Measurements from ENCODE around the gene CAB39. TPM values are rescaled to one million over a fixed set of nuclear protein-coding genes. Genes with fewer than 3 reads are reported as not detected.

The CAB39 gene
- total RNA-seq, 1 experiment from 2014 or later, result 86.1 TPM

DNA sequence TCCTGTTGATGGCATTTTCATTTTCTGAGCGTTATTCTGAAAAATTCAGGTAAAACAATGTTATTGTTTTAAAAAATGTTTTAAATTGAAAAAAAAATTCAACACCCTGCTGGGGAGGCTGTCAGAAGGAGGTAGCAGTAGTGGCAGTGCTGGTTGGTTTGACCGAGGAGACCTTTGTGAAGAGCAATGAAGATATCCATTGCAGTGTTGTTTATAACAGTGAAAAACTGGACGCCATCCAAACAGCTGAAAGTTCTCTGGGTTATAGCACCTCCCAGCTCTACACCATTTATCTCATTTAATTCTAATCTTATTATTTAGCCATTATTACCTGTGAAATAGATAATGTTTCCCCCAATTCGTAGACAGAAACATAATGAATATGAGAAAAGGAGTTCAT, 139.5 kb downstream of the CAB39 start:
- BruUV-seq (replicated peaks), result no TSS peak
- intact Hi-C loops (cut with micrococcal nuclease; ENCODE audit: unreplicated experiment), result no loop called here
- TF ChIP-seq, protein P1, sequence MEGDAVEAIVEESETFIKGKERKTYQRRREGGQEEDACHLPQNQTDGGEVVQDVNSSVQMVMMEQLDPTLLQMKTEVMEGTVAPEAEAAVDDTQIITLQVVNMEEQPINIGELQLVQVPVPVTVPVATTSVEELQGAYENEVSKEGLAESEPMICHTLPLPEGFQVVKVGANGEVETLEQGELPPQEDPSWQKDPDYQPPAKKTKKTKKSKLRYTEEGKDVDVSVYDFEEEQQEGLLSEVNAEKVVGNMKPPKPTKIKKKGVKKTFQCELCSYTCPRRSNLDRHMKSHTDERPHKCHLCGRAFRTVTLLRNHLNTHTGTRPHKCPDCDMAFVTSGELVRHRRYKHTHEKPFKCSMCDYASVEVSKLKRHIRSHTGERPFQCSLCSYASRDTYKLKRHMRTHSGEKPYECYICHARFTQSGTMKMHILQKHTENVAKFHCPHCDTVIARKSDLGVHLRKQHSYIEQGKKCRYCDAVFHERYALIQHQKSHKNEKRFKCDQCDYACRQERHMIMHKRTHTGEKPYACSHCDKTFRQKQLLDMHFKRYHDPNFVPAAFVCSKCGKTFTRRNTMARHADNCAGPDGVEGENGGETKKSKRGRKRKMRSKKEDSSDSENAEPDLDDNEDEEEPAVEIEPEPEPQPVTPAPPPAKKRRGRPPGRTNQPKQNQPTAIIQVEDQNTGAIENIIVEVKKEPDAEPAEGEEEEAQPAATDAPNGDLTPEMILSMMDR (conservative IDR thresholded peaks at IDR 0.05), result no peak
- TF ChIP-seq EZH2 (IDR thresholded peaks at IDR 0.05; ENCODE audit: low read depth), result no peak
- no peaks in the 10 kb centered on the region for H4K20me1 ChIP-seq (ENCODE audit: insufficient read depth)
- no peaks in the 10 kb centered on the region for H3K4me1 ChIP-seq (replicated peaks; ENCODE audit: insufficient read depth)
- no peak overlapping the region for H3K4me3 ChIP-seq
- no peaks in the 10 kb centered on the region for H3F3A ChIP-seq (ENCODE audit: insufficient read depth, low read depth)
- H3K9me3 ChIP-seq (ENCODE audit: insufficient read depth, low read depth), result no peaks in the 10 kb centered on the region
- H3K27ac ChIP-seq, result no peak overlapping the region
- POLR2A ChIA-PET (ENCODE audit: unreplicated experiment), result no interaction called here
- CTCF ChIA-PET, result no interaction called here
- no peak overlapping the region for H3K4me2 ChIP-seq
- no peaks in the 10 kb centered on the region for H3K79me2 ChIP-seq (ENCODE audit: low read depth)
- H3K9me2 ChIP-seq (ENCODE audit: insufficient read depth), result no peaks in the 10 kb centered on the region
- H3K27me3 ChIP-seq (ENCODE audit: insufficient read depth, low read depth), result peaks cover 4% of the 10 kb centered on the region; the same call in 1 of the 2 replicates
- H2AFZ ChIP-seq, result no peak overlapping the region
- no peak for DNase-seq
- no peaks in the 10 kb centered on the region for H3K36me3 ChIP-seq (ENCODE audit: low read depth)

DNA sequence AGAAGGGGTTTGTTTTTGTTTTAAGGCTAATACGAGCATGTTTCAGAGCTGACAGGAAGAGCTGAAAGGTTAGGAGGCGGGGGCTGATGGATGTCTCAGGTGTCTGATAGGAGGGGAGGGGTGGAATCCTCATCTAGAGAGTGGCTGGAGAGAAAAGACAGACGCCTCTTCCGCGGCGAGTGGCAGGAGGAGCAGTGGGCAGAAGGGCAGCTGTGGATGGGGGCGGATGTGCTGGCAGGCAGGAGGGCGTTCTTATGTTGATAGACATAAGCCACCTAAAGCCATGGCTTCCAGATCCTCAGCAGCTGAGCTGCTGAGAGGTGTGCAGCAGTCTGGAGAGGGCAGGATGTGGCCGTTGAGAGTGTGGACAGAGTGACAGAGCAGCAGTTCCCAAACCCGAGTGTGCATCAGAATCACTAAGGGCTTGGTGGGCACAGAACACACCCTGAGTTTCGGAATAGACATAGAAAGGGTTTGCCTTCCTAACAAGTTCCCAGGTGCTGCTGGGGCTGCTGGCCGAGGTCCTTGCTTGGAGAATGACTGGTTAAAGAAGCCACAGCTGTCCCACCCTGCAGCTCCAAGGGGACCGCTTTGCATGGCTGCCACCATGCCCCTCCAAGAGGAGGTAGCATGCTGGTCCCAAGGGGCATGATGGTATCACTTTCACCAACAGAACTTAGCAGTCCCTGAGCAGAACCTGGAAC, 149.1 kb downstream of the CAB39 start:
- Histone ChIP-seq H3K79me2 (ENCODE audit: low read depth) (no peaks in the 10 kb centered on the region), H3K4me2 (no peak overlapping the region), H3K36me3 (ENCODE audit: low read depth) (no peaks in the 10 kb centered on the region), H3K4me3 (no peak overlapping the region), H4K20me1 (ENCODE audit: insufficient read depth) (no peaks in the 10 kb centered on the region), H2AFZ (no peak overlapping the region), H3K9me2 (ENCODE audit: insufficient read depth) (no peaks in the 10 kb centered on the region), H3K9me3 (ENCODE audit: insufficient read depth, low read depth) (no peaks in the 10 kb centered on the region; the same call in 1 of the 2 replicates), H3K27me3 (ENCODE audit: insufficient read depth, low read depth) (peaks cover 13% of the 10 kb centered on the region; the same call in 1 of the 2 replicates), H3F3A (ENCODE audit: insufficient read depth, low read depth) (peaks cover under 1% of the 10 kb centered on the region; the same call in 1 of the 2 replicates), H3K4me1 (replicated peaks; ENCODE audit: insufficient read depth) (no peaks in the 10 kb centered on the region; the same call in 1 of the 2 replicates), H3K27ac (no peak overlapping the region)
- BruUV-seq (replicated peaks), result no TSS peak
- DNase-seq, result no peak
- CTCF ChIA-PET, result interaction anchor here (0.7 kb wide), 1 partner anchor 37 kb away, joined by 3 read pairs; no protein-coding TSS in a partner anchor
- POLR2A ChIA-PET (ENCODE audit: unreplicated experiment), result interaction anchor here (0.7 kb wide), 1 partner anchor 103 kb away, joined by 7 read pairs; no protein-coding TSS in a partner anchor
- no peak for TF ChIP-seq EZH2 (IDR thresholded peaks at IDR 0.05; ENCODE audit: low read depth)
- TF ChIP-seq, protein P1 (conservative IDR thresholded peaks at IDR 0.05), result no peak
- intact Hi-C loops (cut with micrococcal nuclease; ENCODE audit: unreplicated experiment), result no loop called here

DNA sequence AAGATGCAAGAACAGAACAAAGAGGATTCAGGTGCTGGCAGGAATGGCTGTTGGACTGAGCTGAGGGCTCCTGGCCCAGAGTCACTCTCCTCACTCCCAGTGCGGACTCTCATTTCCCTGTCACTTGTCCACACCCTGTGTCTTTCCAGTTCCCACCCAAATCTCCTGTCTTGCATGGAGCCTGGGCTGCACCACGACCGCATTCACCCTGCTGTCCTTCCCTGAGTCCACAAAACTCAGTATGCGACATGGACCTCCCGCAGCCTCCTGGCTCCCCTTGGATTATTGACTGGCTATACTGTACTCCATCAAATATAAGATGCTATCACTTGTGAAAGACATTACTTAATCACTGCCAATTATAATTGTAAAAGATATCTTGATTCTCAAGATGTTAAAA, 149.7 kb downstream of the CAB39 start:
- CTCF ChIA-PET, result no interaction called here
- intact Hi-C loops (cut with micrococcal nuclease; ENCODE audit: unreplicated experiment), result no loop called here
- H3F3A ChIP-seq (ENCODE audit: insufficient read depth, low read depth), result peaks cover 5% of the 10 kb centered on the region; the same call in 1 of the 2 replicates
- no peaks in the 10 kb centered on the region for H3K36me3 ChIP-seq (ENCODE audit: low read depth)
- no peaks in the 10 kb centered on the region; the same call in 1 of the 2 replicates for H3K4me1 ChIP-seq (replicated peaks; ENCODE audit: insufficient read depth)
- H3K4me3 ChIP-seq, result no peak overlapping the region
- H3K79me2 ChIP-seq (ENCODE audit: low read depth), result no peaks in the 10 kb centered on the region
- H3K4me2 ChIP-seq, result no peak overlapping the region
- no peak overlapping the region for H3K27ac ChIP-seq
- no peak for TF ChIP-seq EZH2 (IDR thresholded peaks at IDR 0.05; ENCODE audit: low read depth)
- TF ChIP-seq, protein P1 (conservative IDR thresholded peaks at IDR 0.05), result no peak
- BruUV-seq (replicated peaks), result no TSS peak
- H3K9me2 ChIP-seq (ENCODE audit: insufficient read depth), result no peaks in the 10 kb centered on the region
- DNase-seq, result no peak
- H3K9me3 ChIP-seq (ENCODE audit: insufficient read depth, low read depth), result no peaks in the 10 kb centered on the region; the same call in 1 of the 2 replicates
- H4K20me1 ChIP-seq (ENCODE audit: insufficient read depth), result no peaks in the 10 kb centered on the region
- peaks cover 13% of the 10 kb centered on the region; the same call in 1 of the 2 replicates for H3K27me3 ChIP-seq (ENCODE audit: insufficient read depth, low read depth)
- H2AFZ ChIP-seq, result no peak overlapping the region
- POLR2A ChIA-PET (ENCODE audit: unreplicated experiment), result no interaction called here

Data from PC-9 (cell line).